Mesodermal cell (in vitro differentiated cells): Measurements from ENCODE around the gene CTSO. TPM values are rescaled to one million over a fixed set of nuclear protein-coding genes. Genes with fewer than 3 reads are reported as not detected.

Experiments used
- H3K27ac ChIP-seq: 2 replicates; pipeline ENCODE4 v1.7.0; 2013; ENCODE audit warnings: mild to moderate bottlenecking, low read depth, low read length, moderate library complexity; ENCODE audit not compliant: severe bottlenecking
- H3K36me3 ChIP-seq: 2 replicates; pipeline ENCODE4 v1.7.1; 2013; ENCODE audit warnings: mild to moderate bottlenecking, low read length, moderate library complexity; ENCODE audit not compliant: control insufficient read depth, insufficient read depth
- H3K4me1 ChIP-seq: one replicate; pipeline ENCODE4 v1.7.1; 2013; ENCODE audit warnings: mild to moderate bottlenecking, low read length; ENCODE audit not compliant: insufficient read depth, control insufficient read depth, poor library complexity, severe bottlenecking
- H3K4me3 ChIP-seq: 2 replicates; pipeline ENCODE4 v1.7.0; 2013; ENCODE audit warnings: low read length, control low read depth, mild to moderate bottlenecking; ENCODE audit not compliant: insufficient read depth, poor library complexity, severe bottlenecking; ENCODE audit errors: extremely low read depth
- H3K9me3 ChIP-seq: 2 replicates; pipeline ENCODE4 v1.7.1; 2013; ENCODE audit warnings: mild to moderate bottlenecking, low read length, moderate library complexity; ENCODE audit not compliant: control insufficient read depth
- WGBS, 2 experiments: methylation state at CpG; one replicate each; pipeline ENCODE4 v1.1.5; 2013; ENCODE audit warnings: missing lambda C conversion rate in 2 of 2; ENCODE audit not compliant: insufficient coverage in 2 of 2; 5-methylcytosine and 5-hydroxymethylcytosine counted together
- polyA plus RNA-seq, 2 experiments: library from polyadenylated mRNA; stranded (reverse); fragments of 50-300 nt; gene quantifications; one replicate each; pipeline ENCODE4 v1.2.3, GENCODE V29; 2013

Gene CTSO
- 5.3 TPM for polyA plus RNA-seq (2013, experiment 1 of 2)
- polyA plus RNA-seq (2013, experiment 2 of 2): 5.4 TPM

GRCh38 chr4:155953151-155954117 lies at the start of gene CTSO:
CTSO (minus strand) TSS chr4:155953866; CDS start chr4:155953847, 19 bp downstream.
- WGBS, 2 experiments: 4 to 6% methylated on average over 39 to 49 of the region's 58 CpGs
- no peaks in the 10 kb centered on the region for H3K4me1 ChIP-seq
- H3K27ac ChIP-seq: peak within 1 kb of the TSS; percentile 91
- no peaks in the 10 kb centered on the region for H3K36me3 ChIP-seq
- H3K9me3 ChIP-seq: no peaks in the 10 kb centered on the region
- H3K4me3 ChIP-seq: peak within 1 kb of the TSS; percentile 55

DNA sequence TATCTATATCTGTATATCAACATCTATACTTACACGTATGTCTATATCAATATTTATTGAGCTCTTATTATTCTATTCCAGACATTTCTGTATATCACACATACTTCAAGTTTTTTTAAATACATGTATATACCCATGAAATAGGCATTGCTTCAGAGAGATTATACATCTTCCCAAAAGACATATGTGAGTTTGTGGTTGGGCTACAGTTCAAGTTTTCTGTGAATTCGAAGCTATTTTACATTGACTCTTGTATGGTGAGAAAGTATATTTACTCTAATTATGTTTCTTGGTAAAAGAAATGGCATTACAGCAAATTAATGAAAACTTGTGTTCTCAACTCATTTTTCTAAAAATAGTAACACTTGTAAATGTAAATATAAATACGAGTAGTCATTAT lies 46.8 kb upstream of the CTSO start:
- Histone ChIP-seq H3K4me1 (no peaks in the 10 kb centered on the region), H3K27ac (no peak overlapping the region), H3K36me3 (no peaks in the 10 kb centered on the region), H3K9me3 (no peaks in the 10 kb centered on the region), H3K4me3 (no peak overlapping the region)
- no CpG with 5 or more reads among the region's 3 CpGs for WGBS, 2 experiments

- no peak overlapping the region for H3K4me3 ChIP-seq
- peak overlapping the region; percentile 33 for H3K27ac ChIP-seq
- no peaks in the 10 kb centered on the region for H3K36me3 ChIP-seq
- H3K9me3 ChIP-seq: no peaks in the 10 kb centered on the region
- no peaks in the 10 kb centered on the region for H3K4me1 ChIP-seq
- WGBS, 2 experiments: 0 to 40% methylated on average over 1 to 3 of the region's 7 CpGs
These were observed 46.1 kb upstream of the CTSO start for GRCh38 chr4:155999725-156000124.

- no peaks in the 10 kb centered on the region for H3K36me3 ChIP-seq
These were observed 41.4 kb upstream of the CTSO start for GRCh38 chr4:155995069-155995468.

GRCh38 chr4:155984106-155984797 lies 30.6 kb upstream of the CTSO start:
- WGBS, 2 experiments: no CpG with 5 or more reads among the region's 4 CpGs
- Histone ChIP-seq H3K27ac (no peak overlapping the region), H3K9me3 (no peaks in the 10 kb centered on the region), H3K36me3 (no peaks in the 10 kb centered on the region), H3K4me1 (no peaks in the 10 kb centered on the region), H3K4me3 (no peak overlapping the region)

More at GRCh38 chr4:155995069-155995468, 41.4 kb upstream of the CTSO start:
- H3K9me3 ChIP-seq: no peaks in the 10 kb centered on the region
- H3K4me1 ChIP-seq: no peaks in the 10 kb centered on the region
- no peak overlapping the region for H3K4me3 ChIP-seq
- H3K27ac ChIP-seq: no peak overlapping the region

DNA sequence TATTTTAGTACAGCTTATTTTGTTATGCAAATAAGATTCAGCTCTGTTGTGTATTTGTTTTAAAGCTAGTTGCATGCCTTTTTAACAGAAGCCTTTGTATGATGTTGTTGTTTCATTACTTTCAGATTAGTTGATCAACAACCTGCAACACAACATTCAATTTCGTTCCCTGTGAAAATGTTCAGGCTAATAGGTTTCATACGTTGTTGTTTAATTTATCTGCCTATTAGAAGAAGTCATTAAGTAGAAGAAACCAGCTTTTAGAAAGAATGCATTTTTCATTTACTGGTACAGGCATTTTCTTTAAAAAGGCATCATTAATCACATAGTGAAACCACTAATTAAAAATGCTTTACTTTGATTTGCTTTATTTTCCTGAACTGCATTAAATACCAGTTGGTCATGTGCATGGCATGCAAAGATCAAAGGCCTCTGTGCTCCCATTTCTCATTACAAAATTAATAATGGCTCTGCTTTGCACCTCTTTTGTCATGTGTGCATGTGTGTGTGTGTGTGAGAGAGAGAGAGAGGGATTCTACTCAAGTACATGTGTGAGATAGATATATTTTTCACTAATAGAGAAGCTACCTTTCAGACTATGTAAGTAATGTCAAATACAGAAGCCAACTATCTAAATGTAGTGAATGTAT lies 29.2 kb upstream of the CTSO start:
- Histone ChIP-seq H3K4me1 (no peaks in the 10 kb centered on the region), H3K27ac (no peak overlapping the region)
- WGBS, 2 experiments: no CpG with 5 or more reads among the region's 2 CpGs

DNA sequence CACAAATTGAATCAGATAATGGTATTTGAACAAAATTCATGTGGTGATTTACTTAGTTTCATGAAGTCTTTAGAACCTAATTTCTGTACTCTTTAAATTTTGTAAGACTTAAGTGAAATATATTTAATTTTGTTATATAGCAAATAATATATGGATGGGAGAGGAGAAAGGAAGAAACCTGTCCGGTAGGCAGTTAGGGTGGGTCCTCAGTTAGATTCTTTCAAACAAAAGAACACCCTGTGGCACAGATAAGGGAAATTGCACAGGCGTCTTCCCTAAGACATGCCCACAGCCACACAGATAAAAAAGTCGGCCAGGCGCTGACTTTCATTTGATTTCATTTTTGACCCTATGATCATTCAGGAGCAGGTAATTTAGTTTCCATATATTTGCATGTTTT lies 25.1 kb upstream of the CTSO start:
- Histone ChIP-seq H3K36me3 (no peaks in the 10 kb centered on the region), H3K4me1 (peaks cover 16% of the 10 kb centered on the region), H3K9me3 (peaks cover 3% of the 10 kb centered on the region), H3K4me3 (no peak overlapping the region), H3K27ac (no peak overlapping the region)
- 88 to 90% methylated on average over 2 to 4 of the region's 4 CpGs for WGBS, 2 experiments

More for the DNA sequence above, 29.2 kb upstream of the CTSO start:
- Histone ChIP-seq H3K36me3 (no peaks in the 10 kb centered on the region), H3K4me3 (no peak overlapping the region), H3K9me3 (no peaks in the 10 kb centered on the region)

DNA sequence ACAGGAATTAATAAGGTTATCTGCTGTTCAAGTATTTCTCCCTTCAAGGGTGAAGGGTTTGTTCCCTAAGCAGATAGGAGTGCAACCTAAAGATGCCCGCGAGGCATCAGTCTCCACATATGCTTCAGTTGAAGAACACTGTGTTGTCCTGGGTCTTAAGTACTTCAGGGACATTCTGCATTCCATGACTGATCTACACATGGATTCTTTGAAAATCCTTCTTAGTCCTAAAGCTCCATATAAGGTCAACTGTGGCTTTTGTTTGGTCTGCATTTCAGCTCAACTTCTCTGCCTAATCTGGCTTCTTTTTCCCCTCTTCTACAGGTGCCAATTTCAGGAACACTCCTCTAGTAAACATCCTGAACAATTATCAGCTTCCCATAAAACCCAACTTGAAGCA lies 21.8 kb upstream of the CTSO start:
- WGBS, 2 experiments: 92 to 100% methylated on average over 2 of the region's 2 CpGs
- H3K4me1 ChIP-seq: peaks cover 22% of the 10 kb centered on the region
- no peak overlapping the region for H3K27ac ChIP-seq
- no peaks in the 10 kb centered on the region for H3K36me3 ChIP-seq
- H3K9me3 ChIP-seq: peaks cover 3% of the 10 kb centered on the region
- H3K4me3 ChIP-seq: no peak overlapping the region

DNA sequence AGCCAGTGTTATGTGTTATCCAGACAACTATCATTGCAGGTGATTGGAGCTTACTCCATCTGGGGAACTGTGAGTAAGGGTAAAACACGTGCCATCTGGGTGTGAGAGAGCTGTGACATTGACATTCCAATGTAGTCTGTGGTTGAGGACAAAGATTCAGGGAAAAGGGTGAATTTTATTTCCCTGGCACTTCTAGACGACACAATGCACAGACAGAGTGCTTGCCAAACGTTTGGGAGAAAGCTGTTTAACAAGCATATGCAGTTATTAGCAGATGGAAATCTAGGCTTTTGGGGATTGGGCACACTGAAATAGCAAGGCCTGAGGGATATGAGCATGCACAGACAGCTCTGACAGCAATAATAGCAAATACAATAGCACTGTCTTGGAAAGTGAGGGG lies 21.3 kb upstream of the CTSO start:
- H3K4me1 ChIP-seq: peaks cover 22% of the 10 kb centered on the region
- H3K4me3 ChIP-seq: no peak overlapping the region
- peaks cover 3% of the 10 kb centered on the region for H3K9me3 ChIP-seq
- no peaks in the 10 kb centered on the region for H3K36me3 ChIP-seq
- WGBS, 2 experiments: 89 to 90% methylated on average over 3 of the region's 3 CpGs
- H3K27ac ChIP-seq: no peak overlapping the region

DNA sequence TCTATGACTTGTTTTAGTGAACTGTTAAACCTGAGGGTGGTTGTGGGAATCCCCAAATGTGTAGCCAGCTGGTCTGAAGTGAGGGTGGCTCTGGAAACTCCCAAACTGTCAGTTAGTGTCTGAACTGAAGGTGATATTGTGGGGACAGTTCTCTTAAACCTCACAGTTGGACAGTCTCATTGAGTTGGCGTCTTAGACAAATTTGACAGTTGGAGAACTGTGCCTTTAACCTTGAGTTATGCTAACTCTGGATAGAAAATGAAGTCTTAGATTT lies 20.7 kb upstream of the CTSO start:
- Histone ChIP-seq H3K9me3 (peaks cover 3% of the 10 kb centered on the region), H3K4me1 (peaks cover 22% of the 10 kb centered on the region), H3K27ac (no peak overlapping the region), H3K4me3 (no peak overlapping the region), H3K36me3 (no peaks in the 10 kb centered on the region)
- WGBS, 2 experiments: 80 to 83% methylated on average over 1 of the region's 1 CpG
